ENCODE results near the gene PKP3.
"Not testable (repeated sequence)": the region's sequence is repeated elsewhere in the genome, so short reads cannot be mapped to it uniquely, and the experiment has no call there.

PKP3 gene

DNA sequence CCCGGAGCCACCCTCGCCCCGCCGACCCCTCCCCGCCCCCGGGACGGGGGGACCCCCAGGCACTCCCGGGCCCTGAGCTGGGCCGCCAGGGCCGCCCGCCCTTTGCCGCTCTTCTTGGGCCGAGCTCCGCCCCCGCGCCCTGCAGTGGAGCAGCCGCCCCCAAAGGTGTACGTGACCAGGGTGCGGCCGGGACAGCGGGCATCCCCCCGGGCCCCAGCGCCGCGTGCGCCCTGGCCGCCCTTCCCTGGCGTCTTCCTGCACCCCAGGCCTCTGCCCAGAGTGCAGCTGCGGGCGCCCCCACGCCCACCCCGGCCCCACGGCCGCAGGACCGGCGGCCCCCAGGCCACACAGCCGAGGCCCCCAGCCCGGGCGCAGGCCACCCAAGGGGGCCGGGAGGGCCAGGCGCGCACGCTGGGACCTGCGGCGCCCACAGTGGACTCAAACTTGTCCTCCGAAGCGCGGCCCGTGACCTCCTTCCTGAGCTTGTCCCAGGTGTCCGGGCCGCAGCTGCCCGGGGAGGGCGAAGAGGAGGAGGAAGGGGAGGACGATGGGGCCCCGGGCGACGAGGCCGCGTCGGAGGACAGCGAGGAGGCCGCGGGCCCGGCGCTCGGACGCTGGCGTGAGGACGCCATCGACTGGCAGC, 17.4 kb upstream of the PKP3 start:
- DNase-seq (ENCODE audit: low read depth in 2 of 3, low spot score in 1 of 3), result no peak

DNA sequence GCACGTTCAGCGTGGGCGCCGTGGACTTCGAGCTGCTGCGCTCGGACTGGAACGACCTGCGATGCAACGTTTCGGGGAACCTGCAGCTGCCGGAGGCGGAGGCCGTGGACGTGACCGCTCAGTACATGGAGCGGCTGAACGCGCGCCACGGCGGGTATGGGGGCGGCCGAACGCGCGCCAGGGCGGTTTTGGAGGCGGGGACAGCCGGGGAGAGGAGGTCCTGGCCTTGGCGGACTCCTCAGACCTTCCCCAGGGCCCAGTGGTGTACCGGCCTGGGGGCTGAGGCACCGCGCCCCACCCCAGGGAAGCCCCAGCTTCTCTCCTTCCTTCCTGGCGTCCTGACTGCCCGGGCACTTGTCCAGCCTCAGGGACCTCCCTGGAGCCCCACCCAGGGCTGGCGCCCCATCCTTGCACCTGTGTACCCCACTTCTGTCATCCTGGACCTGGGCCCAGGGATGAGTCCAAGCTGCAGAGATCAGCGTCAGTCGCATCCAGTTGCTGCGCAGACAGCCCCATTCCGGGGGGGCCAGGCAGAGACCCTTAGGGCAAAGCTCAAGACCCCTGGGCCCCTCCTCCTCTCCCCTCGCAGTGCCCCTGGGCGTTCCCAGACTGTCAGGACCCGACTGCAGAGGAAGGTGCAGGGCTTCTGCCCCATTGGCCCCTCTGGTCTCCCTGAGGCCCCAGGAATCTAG, 16.7 kb upstream of the PKP3 start:
- DNase-seq (ENCODE audit: low read depth in 2 of 3, low spot score in 1 of 3), result no peak

DNA sequence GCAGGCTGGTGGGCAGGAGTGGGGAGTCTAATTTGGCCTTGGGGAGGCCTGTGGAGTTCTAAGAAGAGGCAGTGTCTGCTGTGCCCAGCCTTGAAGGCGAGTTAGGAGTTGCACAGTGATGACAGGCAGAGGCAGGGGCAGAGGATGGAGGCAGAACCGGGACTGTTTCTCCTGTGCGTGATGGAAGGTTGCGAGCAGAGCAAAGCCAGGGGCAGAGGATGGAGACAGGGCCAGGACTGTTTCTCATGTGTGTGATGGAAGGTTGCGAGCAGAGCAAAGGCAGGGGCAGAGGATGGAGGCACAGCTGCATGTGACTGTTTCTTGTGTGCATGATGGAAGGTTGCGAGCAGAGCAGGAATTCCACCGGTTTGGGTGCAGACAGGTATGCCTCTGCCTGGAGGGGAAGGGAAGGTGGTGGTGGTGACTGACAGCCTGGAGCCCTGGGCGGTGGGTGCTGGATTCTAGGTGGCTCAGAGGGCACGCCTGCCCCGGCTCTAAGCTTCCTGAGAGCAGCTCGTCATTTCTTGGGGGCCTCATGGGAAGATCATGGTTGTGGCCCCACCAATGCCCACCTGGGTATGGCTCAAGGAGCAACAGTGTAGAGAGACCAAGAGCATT, 16.0 kb upstream of the PKP3 start:
- no peak for DNase-seq (ENCODE audit: low read depth in 2 of 3, low spot score in 1 of 3)

DNA sequence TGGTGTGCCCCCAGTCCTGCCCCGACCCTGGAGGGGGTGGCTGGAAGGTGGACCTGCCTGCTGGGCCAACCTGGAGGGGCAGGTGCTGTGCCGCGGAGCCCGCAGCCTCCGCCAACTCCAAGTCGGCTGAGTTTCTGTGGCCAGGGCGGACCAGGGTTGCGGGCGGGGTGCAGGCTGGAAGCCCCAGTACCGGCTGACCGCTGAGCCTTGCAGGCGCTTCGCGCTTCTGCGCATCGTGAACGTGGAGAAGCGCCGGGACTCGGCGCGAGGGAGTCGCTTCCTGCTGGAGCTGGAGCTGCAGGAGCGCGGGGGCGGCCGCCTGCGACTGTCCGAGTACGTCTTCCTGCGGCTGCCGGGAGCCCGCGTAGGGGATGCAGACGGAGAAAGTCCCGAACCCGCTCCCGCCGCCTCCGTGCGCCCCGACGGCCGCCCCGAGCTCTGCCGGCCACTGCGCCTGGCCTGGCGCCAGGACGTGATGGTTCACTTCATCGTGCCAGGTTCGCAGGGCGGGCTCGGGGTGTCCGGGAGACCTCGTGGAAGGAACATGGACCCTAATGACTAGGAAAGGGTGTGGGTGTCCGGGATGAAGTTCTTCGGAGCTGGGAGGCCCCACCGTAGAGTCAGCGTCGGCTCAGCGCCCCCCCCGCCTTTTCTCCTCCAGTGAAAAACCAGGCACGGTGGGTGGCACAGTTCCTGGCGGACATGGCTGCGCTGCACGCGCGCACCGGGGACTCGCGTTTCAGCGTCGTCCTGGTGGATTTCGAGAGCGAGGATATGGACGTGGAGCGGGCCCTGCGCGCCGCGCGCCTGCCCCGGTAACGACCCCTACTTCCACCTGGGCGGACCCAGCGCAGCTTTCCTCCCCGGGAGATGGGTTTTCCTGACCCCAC, 14.6 kb upstream of the PKP3 start:
- no peak for DNase-seq (ENCODE audit: low read depth in 2 of 3, low spot score in 1 of 3)

DNA sequence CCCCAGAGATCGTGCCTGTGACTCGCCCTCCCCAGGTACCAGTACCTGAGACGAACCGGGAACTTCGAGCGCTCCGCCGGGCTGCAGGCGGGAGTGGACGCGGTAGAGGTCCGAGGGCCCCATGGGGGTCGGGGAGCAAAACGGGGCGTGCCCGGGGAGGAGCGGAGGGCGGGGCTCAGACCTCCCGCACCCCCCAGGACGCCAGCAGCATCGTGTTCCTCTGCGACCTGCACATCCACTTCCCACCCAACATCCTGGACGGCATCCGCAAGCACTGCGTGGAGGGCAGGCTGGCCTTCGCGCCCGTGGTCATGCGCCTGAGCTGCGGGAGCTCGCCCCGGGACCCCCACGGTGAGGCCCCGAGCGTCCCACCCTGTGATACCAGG, 13.9 kb upstream of the PKP3 start:
- DNase-seq (ENCODE audit: low read depth in 2 of 3, low spot score in 1 of 3), result no peak

DNA sequence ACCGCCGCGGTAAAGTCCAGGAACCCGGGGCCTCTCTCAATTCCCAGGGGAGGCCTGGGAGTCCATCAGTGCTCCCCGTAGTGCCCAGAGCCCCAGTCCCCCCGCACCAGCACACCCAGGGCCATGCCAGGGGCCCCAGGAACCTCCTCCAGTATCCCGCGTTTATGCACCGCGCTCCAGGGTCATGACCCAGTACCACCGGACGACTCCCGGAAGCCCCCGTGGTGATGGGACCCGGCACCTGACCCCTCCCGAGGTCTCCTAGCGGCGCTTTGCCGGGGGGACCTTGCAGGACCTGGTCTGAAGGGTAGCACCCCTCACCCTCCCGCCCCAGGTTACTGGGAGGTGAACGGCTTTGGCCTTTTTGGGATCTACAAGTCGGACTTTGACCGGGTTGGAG, 13.5 kb upstream of the PKP3 start:
- no peak for DNase-seq (ENCODE audit: low read depth in 2 of 3, low spot score in 1 of 3)

DNA sequence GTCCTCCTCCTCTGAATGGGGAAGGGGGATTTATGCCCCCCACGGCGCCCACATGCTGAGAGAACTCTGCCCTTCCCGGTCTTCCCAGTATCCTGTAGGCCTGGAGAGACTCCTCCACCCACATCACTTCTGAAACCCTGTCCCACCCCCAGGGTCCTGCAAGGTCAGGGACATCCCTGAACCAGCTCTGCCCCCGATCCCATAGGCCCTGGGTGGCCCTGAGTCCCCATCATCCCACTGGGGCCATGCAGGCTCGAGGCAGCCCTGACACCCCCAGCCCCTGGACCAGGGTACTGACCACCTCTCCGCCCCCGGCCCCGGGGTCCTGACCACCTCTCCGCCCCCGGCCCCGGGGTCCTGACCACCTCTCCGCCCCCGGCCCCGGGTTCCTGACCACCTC, 13.0 kb upstream of the PKP3 start:
- DNase-seq (ENCODE audit: low read depth in 2 of 3, low spot score in 1 of 3), result no peak

DNA sequence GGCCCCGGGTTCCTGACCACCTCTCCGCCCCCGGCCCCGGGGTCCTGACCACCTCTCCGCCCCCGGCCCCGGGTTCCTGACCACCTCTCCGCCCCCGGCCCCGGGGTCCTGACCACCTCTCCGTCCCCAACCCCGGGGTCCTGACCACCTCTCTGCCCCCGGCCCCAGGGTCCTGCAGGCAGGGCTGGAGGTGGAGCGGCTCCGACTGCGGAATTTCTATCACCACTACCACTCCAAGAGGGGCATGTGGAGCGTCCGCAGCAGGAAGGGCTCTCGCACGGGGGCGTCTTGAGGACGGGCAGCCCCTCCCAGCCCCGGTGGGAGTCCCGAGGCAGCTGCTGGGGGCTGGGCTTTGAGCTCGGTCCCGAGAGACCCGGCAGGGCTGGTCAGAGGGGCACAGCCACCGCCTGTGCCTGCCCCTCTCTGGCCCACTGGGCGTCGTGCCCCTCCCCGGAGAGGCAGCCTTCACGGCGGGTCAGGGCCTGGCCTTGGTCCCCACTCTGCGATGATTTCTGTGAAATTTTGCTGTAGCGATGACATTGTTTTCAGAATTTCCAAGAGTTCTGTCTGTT, 12.4 kb upstream of the PKP3 start:
- no peak for DNase-seq (ENCODE audit: low read depth in 2 of 3, low spot score in 1 of 3)

DNA sequence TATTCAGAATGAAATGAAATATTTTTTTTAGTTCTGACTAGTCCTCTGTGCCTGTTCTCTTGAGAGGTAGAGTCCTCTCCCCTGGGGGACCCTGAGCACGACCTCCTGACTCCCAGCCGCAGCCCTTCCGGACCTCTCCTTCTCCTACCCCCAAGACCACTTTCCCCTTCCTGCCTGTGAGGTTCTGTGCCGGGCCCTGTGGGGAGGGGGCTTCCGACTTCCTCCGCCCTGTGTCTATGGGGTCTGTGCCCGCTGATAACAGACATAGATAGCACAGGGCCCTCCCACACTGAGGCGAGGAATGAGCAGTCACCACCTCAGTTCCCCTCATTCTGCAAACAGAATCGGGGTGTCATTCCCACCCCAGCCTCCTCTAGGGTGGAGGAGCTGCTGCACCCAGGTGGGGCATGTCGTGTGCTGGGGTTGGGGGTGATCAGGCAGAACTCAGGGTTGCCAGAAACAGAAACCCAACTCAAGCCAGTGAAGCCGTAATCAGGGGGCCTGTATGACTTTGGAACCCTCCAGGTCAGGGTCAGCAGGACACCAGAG, 11.9 kb upstream of the PKP3 start:
- no peak for DNase-seq (ENCODE audit: low read depth in 2 of 3, low spot score in 1 of 3)

DNA sequence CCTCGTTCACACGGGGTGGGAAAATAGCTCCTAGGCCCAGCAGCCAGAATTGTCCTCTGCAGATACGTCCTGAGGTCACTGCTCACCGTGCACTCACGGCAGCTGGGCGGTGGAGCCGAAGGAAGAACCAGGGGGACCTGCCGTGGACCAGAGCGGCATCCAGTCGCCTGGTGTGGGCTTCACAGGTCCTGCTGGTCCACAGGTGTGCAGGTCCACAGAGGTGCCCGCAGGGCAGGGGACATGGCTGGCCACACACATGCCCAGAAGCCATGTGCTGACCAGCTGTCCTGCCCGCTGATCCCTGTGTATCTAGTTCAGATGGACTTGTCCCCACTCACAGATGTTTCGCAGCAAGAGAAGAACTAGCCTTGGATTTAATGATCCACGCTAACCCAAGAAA, 10.6 kb upstream of the PKP3 start:
- no peak for DNase-seq (ENCODE audit: low read depth in 2 of 3, low spot score in 1 of 3)

DNA sequence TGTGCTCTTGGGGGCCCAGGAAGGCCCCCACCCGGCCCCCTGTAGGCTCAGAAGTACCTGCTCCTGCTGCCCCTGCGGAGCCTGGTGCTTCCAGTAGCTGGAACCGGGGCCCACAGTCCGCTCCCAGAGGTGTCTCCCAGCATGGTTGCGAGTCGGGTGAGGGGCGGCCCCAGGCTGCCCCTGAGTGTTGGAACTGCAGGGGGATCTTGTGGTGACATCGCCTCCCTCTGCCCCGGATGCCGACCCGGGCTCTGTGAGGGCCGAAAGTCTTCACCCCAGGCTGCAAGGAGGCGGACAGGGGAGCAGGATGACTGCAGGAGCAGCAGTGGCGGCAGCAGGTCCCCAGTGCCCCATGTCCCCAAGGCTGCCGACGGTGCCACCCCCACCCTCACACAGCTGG, 9.5 kb upstream of the PKP3 start:
- no peak for DNase-seq (ENCODE audit: low read depth in 2 of 3, low spot score in 1 of 3)

DNA sequence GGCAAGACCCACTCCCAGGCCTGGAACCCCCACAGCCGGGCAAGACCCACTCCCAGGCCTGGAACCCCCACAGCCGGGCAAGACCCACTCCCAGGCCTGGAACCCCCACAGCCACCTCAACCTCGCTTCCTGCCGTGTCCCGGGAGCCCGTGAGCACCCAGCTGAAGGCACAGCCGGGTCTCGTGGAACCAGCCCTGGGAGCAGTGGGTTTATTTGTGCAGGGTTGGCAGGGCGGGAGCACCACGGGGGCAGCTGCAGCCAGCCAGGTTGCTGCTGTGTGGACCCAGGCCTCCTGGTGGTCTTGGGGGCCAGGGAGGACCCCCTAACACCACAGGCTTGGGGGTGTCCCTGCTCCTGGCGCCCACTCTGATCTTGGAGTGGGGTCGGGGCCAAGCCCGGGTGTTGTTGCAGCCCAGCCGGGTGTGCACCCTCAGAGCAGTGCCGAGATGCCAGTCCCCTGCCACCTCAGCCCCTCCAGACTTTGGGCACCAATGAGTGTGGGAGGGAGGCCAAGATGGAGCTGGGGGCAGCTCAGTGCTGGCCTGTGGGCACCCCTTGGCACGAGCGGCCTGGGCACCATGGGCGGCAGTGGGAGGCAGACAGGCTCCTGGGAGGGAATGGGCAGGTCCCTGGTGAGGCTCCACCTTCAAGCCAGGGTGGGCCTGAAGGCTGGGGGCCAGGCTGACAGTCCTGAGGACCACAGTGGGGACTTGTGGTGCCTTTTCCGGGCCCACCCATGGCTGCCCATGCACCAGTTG, 8.2 kb upstream of the PKP3 start:
- DNase-seq (ENCODE audit: low read depth in 2 of 3, low spot score in 1 of 3), result no peak

DNA sequence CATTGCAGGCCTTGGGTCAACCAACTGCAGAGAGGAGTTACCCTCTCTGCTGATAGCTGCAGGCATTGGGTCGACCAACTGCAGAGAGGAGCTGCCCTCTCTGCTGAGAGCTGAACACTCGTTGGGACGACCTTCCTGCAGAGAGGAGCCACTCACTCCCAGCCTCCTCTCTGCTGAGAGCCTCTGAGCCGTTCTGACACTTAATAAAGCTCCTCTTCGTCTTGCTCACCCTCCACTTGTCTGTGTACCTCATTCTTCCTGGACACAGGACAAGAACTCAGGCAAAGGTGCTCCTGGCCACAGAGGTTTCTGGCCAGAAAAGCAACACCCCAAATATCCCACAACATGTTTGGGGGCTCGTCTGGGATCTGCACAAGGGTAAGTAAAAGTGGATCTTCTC, 7.5 kb upstream of the PKP3 start:
- DNase-seq (ENCODE audit: low read depth in 2 of 3, low spot score in 1 of 3), result no peak

DNA sequence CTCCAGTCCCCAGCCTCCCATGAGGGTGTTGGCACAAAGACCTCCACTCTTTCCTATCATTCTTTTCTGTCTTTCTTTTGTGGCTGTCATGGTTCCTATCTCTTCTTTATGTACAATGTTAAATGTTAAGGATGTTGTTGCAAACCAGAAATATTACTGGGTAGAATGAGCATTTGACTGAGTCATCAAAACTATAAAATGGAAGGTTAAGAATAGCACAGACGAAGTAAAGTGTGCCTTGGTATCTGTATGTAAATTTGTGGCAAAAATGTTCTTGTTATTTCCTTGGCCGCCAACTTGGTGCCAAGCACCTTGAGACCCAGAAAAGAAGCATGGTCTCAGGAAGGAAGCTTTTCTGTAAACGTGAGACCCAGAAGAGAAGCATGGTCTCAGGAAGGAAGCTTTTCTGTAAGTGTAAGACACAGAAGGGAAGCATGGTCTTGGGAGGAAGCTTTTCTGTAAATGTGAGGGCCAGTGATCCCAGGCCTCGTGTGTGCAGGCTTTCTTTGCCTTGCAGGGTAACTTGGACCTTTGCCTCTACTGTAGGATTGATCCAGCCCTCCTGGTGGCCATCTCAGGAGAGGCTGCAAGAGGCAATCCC, 6.7 kb upstream of the PKP3 start:
- no peak for DNase-seq (ENCODE audit: low read depth in 2 of 3, low spot score in 1 of 3)

DNA sequence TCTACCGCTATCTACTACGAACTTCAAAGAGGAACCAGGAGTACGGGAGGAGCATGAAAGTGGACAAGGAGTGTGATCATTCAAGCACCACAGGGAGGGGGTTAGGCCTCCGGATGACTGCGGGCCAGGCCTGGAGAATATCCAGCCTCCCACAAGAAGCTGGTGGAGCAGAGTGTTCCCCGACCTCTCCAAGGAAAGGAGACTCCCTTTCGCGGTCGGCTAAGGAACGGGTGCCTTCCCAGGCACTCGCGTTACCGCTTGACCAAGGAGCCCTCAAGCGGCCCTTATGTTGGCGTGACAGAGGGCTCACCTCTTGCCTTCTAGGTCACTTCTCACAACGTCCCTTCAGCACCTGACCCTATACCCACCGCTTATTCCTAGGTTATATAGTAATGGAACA, 4.6 kb upstream of the PKP3 start:
- DNase-seq (ENCODE audit: low read depth in 2 of 3, low spot score in 1 of 3), result not testable (repeated sequence)

DNA sequence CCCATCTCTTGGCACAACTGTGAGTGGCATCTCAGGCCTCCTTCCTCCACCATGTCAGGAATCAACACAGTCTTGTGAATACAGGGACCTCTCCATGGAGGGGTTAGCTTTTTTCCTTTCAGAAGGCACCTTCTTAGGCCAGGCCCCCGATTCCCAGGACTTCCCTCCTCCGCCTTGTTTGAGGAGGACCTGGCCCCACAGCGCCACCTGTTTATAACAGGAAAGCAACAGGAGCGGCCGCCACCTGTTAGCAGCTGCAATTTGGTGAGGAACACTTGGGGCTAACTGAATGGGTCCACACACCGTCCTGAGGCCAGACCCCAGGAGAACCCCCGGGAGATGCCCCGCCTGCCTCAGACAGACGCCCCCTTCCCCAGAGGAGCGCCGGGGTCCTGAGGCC, 3.8 kb upstream of the PKP3 start:
- DNase-seq (ENCODE audit: low read depth in 2 of 3, low spot score in 1 of 3), result no peak

DNA sequence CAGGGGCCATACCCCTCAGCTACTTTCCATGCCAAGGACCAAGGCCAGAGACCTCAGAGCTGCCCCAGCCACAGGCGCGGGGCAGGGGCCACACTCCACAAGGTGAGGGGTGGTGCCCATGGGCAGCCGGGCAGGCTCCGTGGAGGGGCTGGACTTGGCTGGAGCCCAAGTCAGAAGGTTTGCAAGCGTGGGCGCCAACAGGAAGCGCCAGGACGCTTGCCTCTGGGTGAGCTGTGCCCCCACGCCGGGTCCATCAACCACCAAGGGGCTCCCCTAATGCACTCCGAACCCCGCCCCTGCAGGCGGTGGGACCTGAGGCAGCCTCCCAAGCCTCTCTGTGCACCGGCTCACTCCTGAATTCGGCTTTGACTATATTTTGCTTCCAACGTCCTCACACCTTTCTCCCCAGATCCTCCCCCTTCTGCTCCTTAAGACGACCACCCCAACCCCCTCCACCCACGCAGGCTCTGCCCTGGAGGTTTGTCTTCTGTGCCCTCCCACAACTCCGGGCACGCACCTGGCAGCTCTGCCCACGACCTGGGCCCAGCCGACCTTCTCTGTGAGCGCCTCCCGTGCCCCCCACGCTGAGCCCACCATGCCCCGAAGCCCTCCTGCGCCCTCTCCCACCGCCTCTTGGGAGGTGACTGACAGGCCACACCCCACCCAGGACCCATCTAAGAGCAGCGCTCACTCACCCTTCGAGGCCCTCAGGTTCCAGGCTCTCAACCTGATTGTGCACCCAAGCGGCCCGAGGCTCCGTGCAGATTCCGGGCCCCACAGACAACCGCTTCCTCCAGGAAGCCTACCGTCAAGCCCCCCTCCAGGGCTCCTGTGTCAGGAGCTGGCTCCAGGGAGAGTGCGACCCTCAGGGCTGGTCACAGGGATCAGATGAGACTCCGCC, 2.6 kb upstream of the PKP3 start:
- DNase-seq (ENCODE audit: low read depth in 2 of 3, low spot score in 1 of 3), result no peak

DNA sequence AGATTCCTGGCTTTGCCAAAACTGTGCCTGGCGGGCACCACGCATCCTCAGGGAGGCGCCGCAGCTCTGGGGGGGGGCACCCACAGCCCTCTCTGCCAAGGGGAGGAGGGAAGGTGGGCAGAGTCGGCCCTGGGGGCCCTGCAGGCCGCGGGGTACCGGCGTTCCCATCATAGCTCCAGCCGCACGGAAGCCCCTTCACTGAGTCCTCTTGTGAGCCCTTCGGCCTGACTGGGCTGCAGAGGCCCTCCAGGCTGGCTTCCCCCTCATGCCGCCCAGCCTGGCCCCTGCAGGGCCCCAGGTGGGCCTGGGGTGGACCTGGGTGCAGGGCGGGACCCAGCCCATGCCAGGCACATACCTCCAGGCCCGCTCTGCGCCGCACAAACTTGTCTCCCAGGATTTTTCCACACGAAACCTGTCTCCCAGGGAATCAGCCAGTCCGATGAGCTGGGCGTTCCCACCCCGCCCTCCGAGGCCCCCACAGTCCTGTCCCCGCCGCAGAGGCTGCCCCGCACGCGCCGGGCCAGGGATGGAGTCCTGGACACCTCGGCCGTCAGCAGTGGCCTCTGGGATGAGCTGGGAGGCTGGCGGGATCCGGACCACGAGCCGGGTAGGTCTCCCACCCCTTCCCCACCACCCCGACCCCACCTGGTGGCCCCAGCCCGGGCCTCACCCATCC, 1.8 kb upstream of the PKP3 start:
- DNase-seq (ENCODE audit: low read depth in 2 of 3, low spot score in 1 of 3), result no peak
